DND-41 (cell line): ENCODE results near the gene SKIC2.

Experiments used
- ATAC-seq: fragments of 200-7000 bp; cut with Tn5 transposase; 3 replicates; pipeline ENCODE4 v1.9.1; 2021; ENCODE audit warnings: low read depth; ENCODE audit not compliant: insufficient read depth
- DNase-seq: peaks from one replicate; pipeline ENCODE4 v3.0.0-alpha.2; 2020
- H2AFZ ChIP-seq: 2 replicates; pipeline ENCODE4 v1.6.0; 2012; ENCODE audit warnings: low read depth, low read length
- H3K27ac ChIP-seq: 2 replicates; pipeline ENCODE4 v1.5.1; 2012; ENCODE audit warnings: low read length, inconsistent platforms
- H3K27me3 ChIP-seq: fragments of 200-600 bp; sonication (generic); 2 replicates; pipeline ENCODE4 v1.6.0; 2012; ENCODE audit warnings: low read length, mild to moderate bottlenecking, inconsistent platforms; ENCODE audit not compliant: insufficient read depth, poor library complexity
- H3K36me3 ChIP-seq: 2 replicates; pipeline ENCODE4 v1.5.1; 2012; ENCODE audit warnings: low read length, inconsistent platforms; ENCODE audit not compliant: insufficient read depth
- H3K4me1 ChIP-seq: 2 replicates; pipeline ENCODE4 v1.5.1; 2012; ENCODE audit warnings: mild to moderate bottlenecking, low read length; ENCODE audit not compliant: insufficient read depth
- H3K4me2 ChIP-seq: 2 replicates; pipeline ENCODE4 v1.6.0; 2012; ENCODE audit warnings: mild to moderate bottlenecking, moderate library complexity, low read length, inconsistent platforms; ENCODE audit not compliant: insufficient read depth
- H3K4me3 ChIP-seq, 2 experiments: fragments of 200-600 bp in 1 of 2; shearing (Covaris generic) in 1 of 2; 2 replicates each; pipeline ENCODE4 v1.5.1; 2012 to 2016; ENCODE audit warnings: inconsistent platforms in 2 of 2, low read length in 2 of 2, mild to moderate bottlenecking in 2 of 2, low read depth in 1 of 2, moderate library complexity in 1 of 2
- H3K79me2 ChIP-seq: 2 replicates; pipeline ENCODE4 v1.6.0; 2012; ENCODE audit warnings: low read length, inconsistent platforms; ENCODE audit not compliant: insufficient read depth
- H3K9ac ChIP-seq: 2 replicates; pipeline ENCODE4 v1.6.0; 2012; ENCODE audit warnings: low read depth, mild to moderate bottlenecking, inconsistent platforms, low read length, moderate library complexity
- H3K9me3 ChIP-seq: 2 replicates; pipeline ENCODE4 v1.5.1; 2012; ENCODE audit warnings: low read length, moderate library complexity, mild to moderate bottlenecking, inconsistent platforms; ENCODE audit not compliant: insufficient read depth, severe bottlenecking
- H4K20me1 ChIP-seq: 2 replicates; pipeline ENCODE4 v1.6.0; 2012; ENCODE audit warnings: low read length; ENCODE audit not compliant: insufficient read depth
- EZH2 ChIP-seq: IDR thresholded peaks from 3 replicates; pipeline ENCODE4 v1.6.1; 2012; ENCODE audit warnings: borderline replicate concordance, low read depth, mild to moderate bottlenecking, moderate library complexity, low read length, inconsistent platforms; ENCODE audit not compliant: severe bottlenecking
- TF ChIP-seq, protein P1 (sequence below): IDR thresholded peaks from 2 replicates; pipeline ENCODE4 v1.5.1; 2012; ENCODE audit warnings: borderline replicate concordance, low read length, moderate library complexity, mild to moderate bottlenecking; ENCODE audit not compliant: poor library complexity, severe bottlenecking; ENCODE audit errors: extremely low read depth

SKIC2 gene

DNA sequence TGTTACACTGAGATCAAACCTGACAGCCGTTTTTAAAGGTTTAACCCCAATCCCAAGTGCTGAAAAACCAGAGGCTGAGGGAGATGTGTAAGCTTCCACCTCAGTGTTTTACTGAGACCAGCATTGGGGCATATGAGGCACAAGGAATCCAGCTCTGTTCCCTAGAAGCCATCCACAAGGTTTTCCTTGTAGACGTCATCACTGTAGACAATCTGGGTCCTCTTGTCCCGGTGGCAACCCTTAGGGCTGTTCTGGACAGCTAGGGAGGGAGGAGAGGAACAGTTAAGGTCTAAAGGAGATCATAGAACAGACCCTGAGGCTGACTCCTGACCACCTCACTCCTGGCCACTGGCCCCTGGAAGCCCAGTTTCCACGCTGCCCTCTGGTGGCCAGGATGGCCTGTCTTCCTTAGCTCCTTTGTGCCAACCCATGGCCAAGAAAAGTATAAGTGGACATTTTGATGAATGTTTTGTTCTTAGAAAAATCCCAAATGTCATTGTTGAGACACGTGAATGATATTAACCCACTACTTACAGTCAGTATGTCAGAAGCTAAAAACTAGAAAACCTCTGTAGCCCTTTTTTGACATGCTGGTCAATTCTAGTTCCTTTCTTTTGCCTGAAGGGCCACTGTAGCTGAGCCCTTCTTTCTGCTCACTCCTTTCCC is 6.7 kb upstream of the SKIC2 start:
- H3K9me3 ChIP-seq: no peaks in the 10 kb centered on the region
- TF ChIP-seq, protein P1, sequence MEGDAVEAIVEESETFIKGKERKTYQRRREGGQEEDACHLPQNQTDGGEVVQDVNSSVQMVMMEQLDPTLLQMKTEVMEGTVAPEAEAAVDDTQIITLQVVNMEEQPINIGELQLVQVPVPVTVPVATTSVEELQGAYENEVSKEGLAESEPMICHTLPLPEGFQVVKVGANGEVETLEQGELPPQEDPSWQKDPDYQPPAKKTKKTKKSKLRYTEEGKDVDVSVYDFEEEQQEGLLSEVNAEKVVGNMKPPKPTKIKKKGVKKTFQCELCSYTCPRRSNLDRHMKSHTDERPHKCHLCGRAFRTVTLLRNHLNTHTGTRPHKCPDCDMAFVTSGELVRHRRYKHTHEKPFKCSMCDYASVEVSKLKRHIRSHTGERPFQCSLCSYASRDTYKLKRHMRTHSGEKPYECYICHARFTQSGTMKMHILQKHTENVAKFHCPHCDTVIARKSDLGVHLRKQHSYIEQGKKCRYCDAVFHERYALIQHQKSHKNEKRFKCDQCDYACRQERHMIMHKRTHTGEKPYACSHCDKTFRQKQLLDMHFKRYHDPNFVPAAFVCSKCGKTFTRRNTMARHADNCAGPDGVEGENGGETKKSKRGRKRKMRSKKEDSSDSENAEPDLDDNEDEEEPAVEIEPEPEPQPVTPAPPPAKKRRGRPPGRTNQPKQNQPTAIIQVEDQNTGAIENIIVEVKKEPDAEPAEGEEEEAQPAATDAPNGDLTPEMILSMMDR: peak; percentile 75
- no peak for TF ChIP-seq EZH2
- H3K4me1 ChIP-seq: peaks cover 8% of the 10 kb centered on the region; the same call in 1 of the 2 replicates
- H3K27ac ChIP-seq: no peak overlapping the region
- H3K27me3 ChIP-seq: no peaks in the 10 kb centered on the region
- no peak overlapping the region for H3K4me2 ChIP-seq
- peaks cover 54% of the 10 kb centered on the region for H3K36me3 ChIP-seq
- H4K20me1 ChIP-seq: no peaks in the 10 kb centered on the region
- DNase-seq: no peak
- ATAC-seq: no peak
- H3K9ac ChIP-seq: no peak overlapping the region
- peaks cover 8% of the 10 kb centered on the region for H3K79me2 ChIP-seq
- H3K4me3 ChIP-seq: no peak overlapping the region
- H2AFZ ChIP-seq: no peak overlapping the region

DNA sequence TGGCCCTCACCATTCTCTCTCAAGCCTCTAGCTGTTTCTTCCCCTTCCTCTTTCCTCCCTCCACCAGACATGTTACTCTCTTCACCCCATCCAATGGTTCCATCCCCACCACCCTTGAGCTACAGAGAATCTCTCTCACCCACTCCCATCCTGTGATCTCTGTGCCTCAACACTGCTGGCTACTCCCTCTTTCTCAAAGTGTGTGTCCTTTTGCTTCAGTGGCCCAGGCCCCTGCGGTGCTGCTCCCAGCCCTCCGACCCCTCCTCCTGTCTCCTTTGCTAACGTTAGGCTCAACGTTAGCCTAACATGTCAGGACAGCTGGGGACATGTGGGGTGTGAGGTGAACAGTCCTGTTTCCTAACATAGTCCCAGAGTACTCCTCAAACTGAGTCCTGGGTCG is 6.1 kb upstream of the SKIC2 start:
- TF ChIP-seq EZH2: no peak
- TF ChIP-seq, protein P1: no peak
- H3K27me3 ChIP-seq: no peaks in the 10 kb centered on the region
- H3K4me3 ChIP-seq: no peak overlapping the region
- ATAC-seq (no peak), DNase-seq (no peak)
- H3K27ac ChIP-seq: no peak overlapping the region
- H3K4me2 ChIP-seq: no peak overlapping the region
- peaks cover 14% of the 10 kb centered on the region for H3K79me2 ChIP-seq
- H2AFZ ChIP-seq: no peak overlapping the region
- no peaks in the 10 kb centered on the region for H3K9me3 ChIP-seq
- no peaks in the 10 kb centered on the region for H4K20me1 ChIP-seq
- H3K4me1 ChIP-seq: peaks cover 15% of the 10 kb centered on the region
- peaks cover 54% of the 10 kb centered on the region for H3K36me3 ChIP-seq
- no peak overlapping the region for H3K9ac ChIP-seq

DNA sequence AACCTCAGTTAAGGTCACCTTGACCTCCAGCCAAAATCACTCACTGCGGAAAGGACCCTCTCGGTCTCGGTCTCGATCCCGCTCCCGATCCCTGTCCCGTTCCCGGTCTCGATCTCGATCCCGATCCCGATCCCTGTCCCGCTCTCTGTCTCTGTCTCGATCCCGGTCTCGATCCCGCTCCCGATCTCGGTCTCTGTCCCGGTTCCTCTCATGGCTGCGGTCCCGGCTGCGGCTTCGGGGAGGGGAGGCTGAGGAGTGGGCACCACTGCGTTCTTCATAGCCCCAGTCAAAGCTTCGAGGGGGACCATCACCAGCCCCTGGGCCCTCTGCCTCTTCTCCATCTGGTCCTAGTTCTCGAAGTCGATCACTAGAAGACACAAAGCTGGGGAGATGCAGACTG is 4.5 kb upstream of the SKIC2 start:
- H3K79me2 ChIP-seq: peaks cover 28% of the 10 kb centered on the region
- H3K4me3 ChIP-seq: no peak overlapping the region
- H3K9me3 ChIP-seq: no peaks in the 10 kb centered on the region
- no peaks in the 10 kb centered on the region for H4K20me1 ChIP-seq
- H3K9ac ChIP-seq: no peak overlapping the region
- no peaks in the 10 kb centered on the region for H3K27me3 ChIP-seq
- H3K4me1 ChIP-seq: peaks cover 24% of the 10 kb centered on the region
- DNase-seq (no peak), ATAC-seq (no peak)
- H2AFZ ChIP-seq: no peak overlapping the region
- H3K36me3 ChIP-seq: peaks cover 54% of the 10 kb centered on the region
- H3K27ac ChIP-seq: no peak overlapping the region
- TF ChIP-seq, protein P1: no peak
- no peak for TF ChIP-seq EZH2
- H3K4me2 ChIP-seq: no peak overlapping the region

DNA sequence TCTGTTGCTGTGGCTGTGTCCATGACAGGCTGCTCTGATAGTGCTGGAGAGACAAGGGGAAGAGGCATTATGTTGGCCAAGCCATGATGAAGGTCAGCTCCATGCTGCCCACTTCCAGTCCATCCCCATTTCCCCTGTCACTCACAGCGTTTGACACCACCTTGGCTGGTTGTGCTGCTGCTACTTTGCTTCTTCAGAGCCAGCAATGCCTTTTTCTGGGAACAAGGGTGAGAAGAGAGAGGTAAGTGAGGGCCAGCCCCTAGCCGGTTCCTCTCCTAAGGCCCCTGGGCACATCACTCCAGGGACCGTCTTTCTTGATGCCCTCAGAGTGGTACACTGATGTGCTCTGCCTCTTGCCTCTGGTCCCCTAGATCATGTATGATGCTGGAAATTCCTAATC is 2.2 kb upstream of the SKIC2 start:
- H2AFZ ChIP-seq: no peak overlapping the region
- no peak overlapping the region for H3K4me3 ChIP-seq
- H4K20me1 ChIP-seq: no peaks in the 10 kb centered on the region
- H3K36me3 ChIP-seq: peaks cover 67% of the 10 kb centered on the region
- peaks cover 35% of the 10 kb centered on the region for H3K4me1 ChIP-seq
- ATAC-seq: no peak
- H3K79me2 ChIP-seq: peaks cover 37% of the 10 kb centered on the region
- H3K9ac ChIP-seq: no peak overlapping the region
- peak overlapping the region; percentile 92 for H3K4me2 ChIP-seq
- H3K9me3 ChIP-seq: no peaks in the 10 kb centered on the region
- TF ChIP-seq, protein P1: no peak
- TF ChIP-seq EZH2: no peak
- no peak for DNase-seq
- no peak overlapping the region for H3K27ac ChIP-seq
- H3K27me3 ChIP-seq: no peaks in the 10 kb centered on the region
